PC-9 (cell line): ENCODE data around the gene NFKBIA.

Source experiments
- EZH2 ChIP-seq: fragments of 200-600 bp; sonication (generic); IDR thresholded peaks from 2 replicates; pipeline ENCODE4 v1.8.0; 2017; ENCODE audit warnings: antibody characterized with exemption, low read depth
- TF ChIP-seq, protein P1 (sequence below): fragments of 200-600 bp; sonication (generic); conservative IDR thresholded peaks from 2 replicates; pipeline ENCODE4 v1.6.1; 2017; ENCODE audit warnings: mixed run types, antibody characterized with exemption, mild to moderate bottlenecking, moderate library complexity

DNA sequence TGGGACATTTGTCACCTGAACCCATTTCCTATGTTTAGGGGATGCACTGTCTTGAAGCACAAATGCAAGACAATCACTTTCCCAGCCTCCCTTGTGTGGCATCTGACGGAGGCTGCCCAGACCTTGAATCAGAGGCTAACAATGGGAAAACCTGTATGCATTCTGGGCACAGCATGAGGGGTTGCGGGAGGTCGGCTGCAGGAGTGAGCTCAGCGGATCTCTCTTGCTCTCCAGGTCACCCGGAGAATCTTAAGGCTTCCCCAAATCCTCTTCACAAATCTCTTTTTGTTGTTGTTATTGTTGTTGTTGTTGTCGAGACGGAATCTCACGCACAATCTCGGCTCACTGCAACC, 15.3 kb downstream of the NFKBIA start:
- TF ChIP-seq, protein P1, sequence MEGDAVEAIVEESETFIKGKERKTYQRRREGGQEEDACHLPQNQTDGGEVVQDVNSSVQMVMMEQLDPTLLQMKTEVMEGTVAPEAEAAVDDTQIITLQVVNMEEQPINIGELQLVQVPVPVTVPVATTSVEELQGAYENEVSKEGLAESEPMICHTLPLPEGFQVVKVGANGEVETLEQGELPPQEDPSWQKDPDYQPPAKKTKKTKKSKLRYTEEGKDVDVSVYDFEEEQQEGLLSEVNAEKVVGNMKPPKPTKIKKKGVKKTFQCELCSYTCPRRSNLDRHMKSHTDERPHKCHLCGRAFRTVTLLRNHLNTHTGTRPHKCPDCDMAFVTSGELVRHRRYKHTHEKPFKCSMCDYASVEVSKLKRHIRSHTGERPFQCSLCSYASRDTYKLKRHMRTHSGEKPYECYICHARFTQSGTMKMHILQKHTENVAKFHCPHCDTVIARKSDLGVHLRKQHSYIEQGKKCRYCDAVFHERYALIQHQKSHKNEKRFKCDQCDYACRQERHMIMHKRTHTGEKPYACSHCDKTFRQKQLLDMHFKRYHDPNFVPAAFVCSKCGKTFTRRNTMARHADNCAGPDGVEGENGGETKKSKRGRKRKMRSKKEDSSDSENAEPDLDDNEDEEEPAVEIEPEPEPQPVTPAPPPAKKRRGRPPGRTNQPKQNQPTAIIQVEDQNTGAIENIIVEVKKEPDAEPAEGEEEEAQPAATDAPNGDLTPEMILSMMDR, result no peak
- no peak for TF ChIP-seq EZH2
